ENCODE data around the gene ZNF354C. TPM values are rescaled to one million over a fixed set of nuclear protein-coding genes. Genes with fewer than 3 reads are reported as not detected.

Gene ZNF354C
- total and polyA plus RNA-seq, 7 experiments from 2014 or later: 0.97 to 12.3 (median 4.3) TPM

- no peaks in the 10 kb centered on the region for H3K4me1 ChIP-seq (ENCODE audit: control insufficient read depth in 2 of 2, insufficient read depth in 2 of 2, low read length in 2 of 2)
- Mint-ChIP-seq H3K4me1 (no peaks in the 10 kb centered on the region), H3K36me3 (peaks cover 0 to 22% (median 5%) of the 10 kb centered on the region in 5 donors), H3K9me3 (peaks cover 17 to 91% (median 39%) of the 10 kb centered on the region in 11 donors), H3K27ac (no peak overlapping the region), H3K4me3 (no peak overlapping the region), H3K27me3 (peaks cover 0 to 3% (median 0%) of the 10 kb centered on the region in 5 donors)
- H3K9me3 ChIP-seq (ENCODE audit: control insufficient read depth in 2 of 3, low read length in 3 of 3): peaks cover 0 to 42% (median 0%) of the 10 kb centered on the region in 3 experiments
- H3K4me3 ChIP-seq (ENCODE audit: low read length): no peak overlapping the region
- no peaks in the 10 kb centered on the region for H3K36me3 ChIP-seq (ENCODE audit: control insufficient read depth in 2 of 3, insufficient read depth in 3 of 3, low read length in 3 of 3)
- no peaks in the 10 kb centered on the region for H3K27me3 ChIP-seq (ENCODE audit: control insufficient read depth in 2 of 2, insufficient read depth in 2 of 2, low read length in 2 of 2)
- H3K27ac ChIP-seq (ENCODE audit: low read depth, low read length): no peak overlapping the region
- ChIA-PET POLR2A (no interaction called here), CTCF (no interaction called here)
- ATAC-seq: no peak
- intact Hi-C loops (cut with micrococcal nuclease): no loop called here
- no peak for DNase-seq
Measured at GRCh38 chr5:179112469-179113142, 52.4 kb downstream of the ZNF354C start.

- intact Hi-C loops (cut with micrococcal nuclease): no loop called here
- peaks cover 0 to 19% (median 5%) of the 10 kb centered on the region in 5 donors for H3K36me3 Mint-ChIP-seq
- no peak overlapping the region for H3K4me3 Mint-ChIP-seq
- POLR2A ChIA-PET: no interaction called here
- no peaks in the 10 kb centered on the region for H3K4me1 Mint-ChIP-seq
- DNase-seq (no peak), ATAC-seq (no peak)
- Histone ChIP-seq H3K27ac (ENCODE audit: low read depth, low read length) (no peak overlapping the region), H3K36me3 (ENCODE audit: control insufficient read depth in 2 of 3, insufficient read depth in 3 of 3, low read length in 3 of 3) (no peaks in the 10 kb centered on the region), H3K4me1 (ENCODE audit: control insufficient read depth in 2 of 2, insufficient read depth in 2 of 2, low read length in 2 of 2) (no peaks in the 10 kb centered on the region), H3K27me3 (ENCODE audit: control insufficient read depth in 2 of 2, insufficient read depth in 2 of 2, low read length in 2 of 2) (no peaks in the 10 kb centered on the region), H3K4me3 (ENCODE audit: low read length) (no peak overlapping the region), H3K9me3 (ENCODE audit: control insufficient read depth in 2 of 3, low read length in 3 of 3) (peaks cover 0 to 42% (median 0%) of the 10 kb centered on the region in 3 experiments)
- CTCF ChIA-PET: no interaction called here
- peaks cover 0 to 3% (median 0%) of the 10 kb centered on the region in 5 donors for H3K27me3 Mint-ChIP-seq
- H3K9me3 Mint-ChIP-seq: peaks cover 13 to 86% (median 36%) of the 10 kb centered on the region in 11 donors
- no peak overlapping the region for H3K27ac Mint-ChIP-seq
Measured at GRCh38 chr5:179113143-179113530, 53.0 kb downstream of the ZNF354C start.

GRCh38 chr5:179113945-179114641 is 53.9 kb downstream of the ZNF354C start:
- no peak for ATAC-seq
- no peaks in the 10 kb centered on the region for H3K4me1 ChIP-seq (ENCODE audit: control insufficient read depth in 2 of 2, insufficient read depth in 2 of 2, low read length in 2 of 2)
- H3K4me3 Mint-ChIP-seq: no peak overlapping the region
- H3K36me3 ChIP-seq (ENCODE audit: control insufficient read depth in 2 of 3, insufficient read depth in 3 of 3, low read length in 3 of 3): no peaks in the 10 kb centered on the region
- POLR2A ChIA-PET: no interaction called here
- H3K27me3 ChIP-seq (ENCODE audit: control insufficient read depth in 2 of 2, insufficient read depth in 2 of 2, low read length in 2 of 2): no peaks in the 10 kb centered on the region
- H3K4me3 ChIP-seq (ENCODE audit: low read length): no peak overlapping the region
- H3K4me1 Mint-ChIP-seq: no peaks in the 10 kb centered on the region
- peaks cover 0 to 19% (median 5%) of the 10 kb centered on the region in 5 donors for H3K36me3 Mint-ChIP-seq
- no peak overlapping the region for H3K27ac Mint-ChIP-seq
- no peak overlapping the region for H3K27ac ChIP-seq (ENCODE audit: low read depth, low read length)
- H3K9me3 Mint-ChIP-seq: peaks cover 8 to 81% (median 38%) of the 10 kb centered on the region in 11 donors
- DNase-seq: no peak
- peaks cover 0 to 42% (median 0%) of the 10 kb centered on the region in 3 experiments for H3K9me3 ChIP-seq (ENCODE audit: control insufficient read depth in 2 of 3, low read length in 3 of 3)
- H3K27me3 Mint-ChIP-seq: peaks cover 0 to 3% (median 0%) of the 10 kb centered on the region in 5 donors
- intact Hi-C loops (cut with micrococcal nuclease): no loop called here
- CTCF ChIA-PET: no interaction called here

- H3K36me3 ChIP-seq (ENCODE audit: control insufficient read depth in 2 of 3, insufficient read depth in 3 of 3, low read length in 3 of 3): no peaks in the 10 kb centered on the region
- H3K9me3 Mint-ChIP-seq: peaks cover 8 to 77% (median 36%) of the 10 kb centered on the region in 11 donors
- DNase-seq: no peak
- no peak overlapping the region for H3K27ac ChIP-seq (ENCODE audit: low read depth, low read length)
- H3K36me3 Mint-ChIP-seq: peaks cover 0 to 20% (median 5%) of the 10 kb centered on the region in 5 donors
- no peak overlapping the region for H3K4me3 Mint-ChIP-seq
- H3K4me3 ChIP-seq (ENCODE audit: low read length): no peak overlapping the region
- no peaks in the 10 kb centered on the region for H3K4me1 Mint-ChIP-seq
- intact Hi-C loops (cut with micrococcal nuclease): no loop called here
- H3K27me3 ChIP-seq (ENCODE audit: control insufficient read depth in 2 of 2, insufficient read depth in 2 of 2, low read length in 2 of 2): no peaks in the 10 kb centered on the region
- H3K27ac Mint-ChIP-seq: no peak overlapping the region
- H3K9me3 ChIP-seq (ENCODE audit: control insufficient read depth in 2 of 3, low read length in 3 of 3): peaks cover 0 to 42% (median 0%) of the 10 kb centered on the region in 3 experiments
- peaks cover 0 to 3% (median 0%) of the 10 kb centered on the region in 5 donors for H3K27me3 Mint-ChIP-seq
- ChIA-PET POLR2A (no interaction called here), CTCF (no interaction called here)
- no peaks in the 10 kb centered on the region for H3K4me1 ChIP-seq (ENCODE audit: control insufficient read depth in 2 of 2, insufficient read depth in 2 of 2, low read length in 2 of 2)
- ATAC-seq: no peak
Measured at GRCh38 chr5:179114756-179115155, 54.6 kb downstream of the ZNF354C start.

GRCh38 chr5:179115307-179115706 is 55.1 kb downstream of the ZNF354C start:
- ATAC-seq: no peak
- Mint-ChIP-seq H3K27me3 (peaks cover 0 to 3% (median 0%) of the 10 kb centered on the region in 5 donors), H3K4me1 (no peaks in the 10 kb centered on the region), H3K36me3 (peaks cover 0 to 26% (median 5%) of the 10 kb centered on the region in 5 donors), H3K9me3 (peaks cover 8 to 77% (median 37%) of the 10 kb centered on the region in 11 donors), H3K4me3 (no peak overlapping the region), H3K27ac (no peak overlapping the region)
- Histone ChIP-seq H3K27me3 (ENCODE audit: control insufficient read depth in 2 of 2, insufficient read depth in 2 of 2, low read length in 2 of 2) (no peaks in the 10 kb centered on the region), H3K9me3 (ENCODE audit: control insufficient read depth in 2 of 3, low read length in 3 of 3) (peaks cover 0 to 42% (median 0%) of the 10 kb centered on the region in 3 experiments), H3K4me1 (ENCODE audit: control insufficient read depth in 2 of 2, insufficient read depth in 2 of 2, low read length in 2 of 2) (no peaks in the 10 kb centered on the region), H3K27ac (ENCODE audit: low read depth, low read length) (no peak overlapping the region), H3K4me3 (ENCODE audit: low read length) (no peak overlapping the region), H3K36me3 (ENCODE audit: control insufficient read depth in 2 of 3, insufficient read depth in 3 of 3, low read length in 3 of 3) (no peaks in the 10 kb centered on the region)
- ChIA-PET CTCF (no interaction called here), POLR2A (no interaction called here)
- DNase-seq: no peak
- intact Hi-C loops (cut with micrococcal nuclease): no loop called here

GRCh38 chr5:179115845-179116524 is 55.8 kb downstream of the ZNF354C start:
- DNase-seq (no peak), ATAC-seq (no peak)
- Mint-ChIP-seq H3K9me3 (peaks cover 8 to 71% (median 36%) of the 10 kb centered on the region in 11 donors), H3K4me1 (no peaks in the 10 kb centered on the region), H3K36me3 (peaks cover 0 to 26% (median 5%) of the 10 kb centered on the region in 5 donors), H3K27ac (no peak overlapping the region), H3K4me3 (no peak overlapping the region), H3K27me3 (peaks cover 0 to 3% (median 0%) of the 10 kb centered on the region in 5 donors)
- Histone ChIP-seq H3K27ac (ENCODE audit: low read depth, low read length) (no peak overlapping the region), H3K36me3 (ENCODE audit: control insufficient read depth in 2 of 3, insufficient read depth in 3 of 3, low read length in 3 of 3) (no peaks in the 10 kb centered on the region), H3K4me1 (ENCODE audit: control insufficient read depth in 2 of 2, insufficient read depth in 2 of 2, low read length in 2 of 2) (no peaks in the 10 kb centered on the region), H3K27me3 (ENCODE audit: control insufficient read depth in 2 of 2, insufficient read depth in 2 of 2, low read length in 2 of 2) (no peaks in the 10 kb centered on the region), H3K4me3 (ENCODE audit: low read length) (no peak overlapping the region), H3K9me3 (ENCODE audit: control insufficient read depth in 2 of 3, low read length in 3 of 3) (peaks cover 0 to 42% (median 0%) of the 10 kb centered on the region in 3 experiments)
- CTCF ChIA-PET: no interaction called here
- POLR2A ChIA-PET: no interaction called here
- intact Hi-C loops (cut with micrococcal nuclease): no loop called here
